ENCODE results near the gene RBP4.

Gene RBP4

DNA sequence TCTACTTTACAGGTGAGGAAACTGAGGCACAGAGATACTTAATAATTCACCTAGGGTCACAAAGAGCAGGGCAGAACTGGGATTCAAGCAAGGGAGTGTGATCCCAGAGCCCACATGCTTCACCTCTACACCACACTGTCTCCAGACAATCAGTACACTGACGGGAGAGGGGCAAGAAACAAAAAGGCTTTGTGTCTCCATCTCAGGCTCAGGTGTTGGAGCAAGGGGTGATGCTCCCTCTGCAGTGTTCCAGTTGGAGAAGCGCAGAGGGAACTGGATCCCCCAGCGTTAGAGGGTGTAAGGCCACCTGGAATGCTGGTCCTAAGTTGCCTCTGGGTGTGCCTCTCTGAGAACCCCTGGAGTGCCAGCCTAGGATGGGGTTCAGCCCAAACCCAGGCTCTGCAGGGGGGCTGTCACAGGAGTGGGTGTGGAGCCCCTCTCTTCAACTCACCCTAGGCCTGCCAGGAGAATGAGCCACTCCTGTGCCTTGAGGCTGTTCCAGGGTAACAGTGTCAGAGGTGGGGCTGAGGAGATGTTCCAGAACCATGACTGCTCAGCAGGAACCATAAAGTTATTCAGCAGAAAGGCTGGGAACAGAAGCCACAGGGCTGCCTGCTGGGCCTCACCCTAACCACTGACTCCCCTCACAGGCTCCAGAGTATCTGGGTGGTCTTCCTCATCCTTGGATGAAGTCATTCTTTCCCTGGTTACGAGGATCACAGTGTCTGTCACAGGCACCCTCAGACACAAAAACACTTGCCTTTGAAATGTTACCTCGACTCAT lies 5.5 kb downstream of the RBP4 start:
- DNase-seq = no peak

DNA sequence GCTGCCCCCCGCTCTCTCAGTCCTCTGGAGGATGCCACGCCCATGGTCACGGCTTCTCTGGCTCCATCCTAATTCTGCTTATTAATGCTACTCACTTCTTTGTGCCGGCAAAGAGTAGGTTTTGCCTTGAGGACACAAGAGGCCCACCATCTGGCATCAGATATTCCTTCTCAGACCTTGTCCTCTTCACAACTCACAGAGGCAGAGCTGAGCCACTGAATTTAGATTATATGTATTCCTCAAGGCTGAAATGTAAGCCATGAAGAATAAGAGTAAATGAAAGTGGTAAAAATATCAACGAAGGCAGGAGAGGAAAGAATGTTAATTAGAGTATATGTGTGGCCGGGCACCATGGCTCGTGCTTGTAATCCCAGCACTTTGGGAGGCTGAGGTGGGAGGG lies 6.5 kb downstream of the RBP4 start:
- DNase-seq = no peak

DNA sequence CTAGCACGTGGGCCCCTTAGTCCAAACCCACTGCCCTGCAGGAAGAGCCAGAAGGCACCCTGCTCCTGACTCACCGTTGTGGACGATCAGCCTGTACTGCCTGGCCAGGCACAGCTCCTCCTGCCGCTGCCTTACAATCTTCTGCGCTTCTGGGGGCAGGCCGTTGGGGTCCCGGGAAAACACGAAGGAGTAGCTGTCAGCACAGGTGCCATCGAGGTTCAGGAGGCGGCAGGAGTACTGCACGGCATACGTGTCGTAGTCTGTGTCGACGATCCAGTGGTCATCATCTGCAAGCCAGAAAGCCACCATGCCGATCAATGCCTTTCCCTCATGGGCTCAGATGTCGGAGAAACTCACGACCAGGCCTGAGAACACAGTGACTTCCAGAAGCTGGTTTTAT lies 7.3 kb downstream of the RBP4 start:
- no peak for DNase-seq

- DNase-seq = no peak
These were observed 7.8 kb downstream of the RBP4 start for GRCh38 chr10:93593254-93593653.

DNA sequence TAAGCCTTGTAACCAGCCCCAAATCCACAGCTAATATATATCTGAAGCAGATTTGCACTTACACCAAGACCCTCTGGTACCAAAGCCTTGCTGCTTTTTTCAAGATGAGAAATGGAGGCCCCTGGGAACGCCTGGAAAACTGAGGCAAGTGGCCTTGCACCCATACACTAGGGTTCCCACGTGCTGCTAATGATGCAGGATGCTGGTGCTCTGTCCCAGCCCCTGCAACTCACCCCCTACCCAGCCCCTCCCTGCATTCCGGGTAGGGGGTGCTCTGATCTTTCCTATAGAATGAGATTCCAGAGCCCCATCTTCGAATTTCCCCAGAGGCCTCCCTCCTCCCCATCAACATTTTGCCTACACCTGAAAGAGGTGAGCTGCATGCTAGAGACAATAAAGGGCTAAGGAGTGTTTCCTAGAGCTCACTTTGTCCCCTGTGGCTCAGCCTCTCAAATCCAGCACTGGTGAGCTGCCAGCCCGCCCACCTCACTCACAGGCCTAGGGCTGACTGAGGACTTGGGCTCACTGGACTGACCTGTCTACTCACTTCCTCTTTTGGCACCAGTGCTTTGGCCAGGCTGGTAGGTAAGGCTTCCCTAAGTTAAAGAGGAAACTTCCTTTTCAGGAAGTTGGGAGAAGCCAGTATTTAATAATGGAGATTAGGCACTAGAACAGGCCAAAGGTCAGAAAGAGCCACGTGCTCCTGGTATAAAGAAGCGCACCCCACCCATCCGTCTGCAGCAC lies 9.8 kb downstream of the RBP4 start:
- DNase-seq = no peak

- no peak for DNase-seq
These were observed 10.4 kb downstream of the RBP4 start for GRCh38 chr10:93590638-93591037.

DNA sequence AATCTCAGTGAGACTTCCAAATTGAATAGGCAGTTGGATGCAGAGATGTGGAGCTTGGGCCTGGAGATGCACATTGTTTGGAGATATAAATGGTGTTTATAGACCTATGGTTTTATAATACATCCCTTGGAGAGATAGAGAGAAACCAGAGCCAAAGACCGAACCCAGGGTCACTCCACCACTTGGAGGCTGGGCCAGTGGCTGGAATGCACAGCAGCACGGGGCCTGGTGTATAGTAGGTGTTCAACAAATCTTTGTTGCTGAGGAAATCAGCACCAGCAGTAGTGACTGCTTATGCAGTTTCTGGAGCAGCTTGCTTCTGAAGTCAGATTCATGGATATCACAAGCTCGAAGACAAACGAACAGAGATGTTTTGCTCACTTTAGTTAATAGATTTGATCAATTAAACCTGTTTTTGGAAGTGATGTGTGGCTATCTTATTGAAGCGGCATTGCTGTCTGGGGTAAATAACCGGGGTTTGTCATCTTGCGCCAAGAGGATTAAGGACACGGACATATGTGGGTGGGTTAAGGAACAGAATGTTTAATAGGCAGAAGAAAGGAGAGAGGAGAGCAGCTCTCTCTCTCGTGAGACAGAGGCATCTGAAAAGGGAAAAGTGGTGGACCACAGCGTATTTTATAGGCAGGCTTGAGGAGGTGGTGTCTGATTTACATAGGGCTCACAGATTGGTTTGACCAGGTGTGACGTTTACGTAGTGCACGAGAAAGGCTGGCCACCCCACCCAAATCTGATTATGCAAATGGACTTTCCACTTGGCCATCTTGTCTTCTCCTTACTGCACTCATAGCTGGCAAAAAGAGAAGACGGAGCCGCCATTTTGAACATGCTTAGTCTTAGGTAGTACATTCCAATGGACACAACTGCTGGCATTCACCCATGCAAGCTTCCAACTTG lies 11.1 kb downstream of the RBP4 start:
- no peak for DNase-seq

GRCh38 chr10:93584445-93584844 lies 16.6 kb downstream of the RBP4 start:
- no peak for DNase-seq

GRCh38 chr10:93580828-93581227 lies 20.2 kb downstream of the RBP4 start:
- no peak for DNase-seq

DNA sequence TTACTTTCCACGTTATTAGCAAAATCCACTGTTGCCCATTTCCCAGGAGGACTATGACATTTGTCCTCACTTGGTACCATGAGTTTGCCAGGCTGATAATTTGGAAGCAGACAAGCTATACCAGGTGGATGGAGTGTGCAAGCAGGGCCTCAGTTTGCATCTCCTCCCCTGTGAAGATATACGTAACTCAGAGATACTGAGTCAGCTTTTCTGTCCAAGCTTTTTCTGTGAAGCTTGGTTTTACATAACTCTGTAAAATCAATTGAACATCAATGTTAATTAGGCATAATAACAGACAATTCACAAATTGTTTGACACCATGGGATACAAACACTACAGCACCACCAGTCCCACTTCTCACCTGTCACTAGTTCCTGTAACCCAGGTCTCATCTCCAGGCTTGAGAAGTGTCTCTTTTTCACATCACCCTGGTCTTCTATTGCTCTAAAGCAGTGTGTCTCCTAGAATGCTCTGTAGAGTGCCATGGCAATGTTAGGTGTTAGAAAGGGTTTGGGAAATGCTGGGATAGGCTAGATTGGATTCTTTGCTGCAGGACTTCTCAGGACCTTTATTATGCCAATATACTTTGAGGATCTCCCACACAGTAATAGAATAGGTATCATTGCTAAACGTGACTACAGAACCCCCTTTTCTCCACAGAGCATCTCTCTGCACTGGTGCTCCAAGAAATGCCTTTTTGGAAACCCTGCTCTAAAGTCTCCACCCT lies 20.9 kb downstream of the RBP4 start:
- DNase-seq = no peak

DNA sequence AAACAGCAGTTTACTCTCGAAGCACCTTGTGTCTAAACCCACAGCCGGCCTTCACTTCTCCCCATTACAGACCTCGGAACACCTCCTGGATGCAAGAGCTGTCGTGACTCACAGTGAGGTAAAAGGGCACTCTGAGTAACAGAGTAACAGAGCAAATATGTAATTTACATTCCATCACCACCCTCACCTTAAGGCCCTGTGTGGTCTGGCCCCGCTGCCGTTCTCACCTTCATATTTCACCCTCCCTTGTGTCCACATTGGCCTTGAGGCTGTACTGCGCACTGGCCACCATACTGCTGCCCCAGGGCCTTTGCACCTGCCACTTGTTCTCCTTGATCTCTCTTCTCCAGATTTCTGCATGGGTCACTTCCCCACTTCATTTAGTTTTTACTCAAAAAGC lies 21.9 kb downstream of the RBP4 start:
- DNase-seq = no peak

GRCh38 chr10:93577565-93577964 lies 23.5 kb downstream of the RBP4 start:
- DNase-seq = no peak

GRCh38 chr10:93576888-93577287 lies 24.1 kb downstream of the RBP4 start:
- DNase-seq = no peak

DNA sequence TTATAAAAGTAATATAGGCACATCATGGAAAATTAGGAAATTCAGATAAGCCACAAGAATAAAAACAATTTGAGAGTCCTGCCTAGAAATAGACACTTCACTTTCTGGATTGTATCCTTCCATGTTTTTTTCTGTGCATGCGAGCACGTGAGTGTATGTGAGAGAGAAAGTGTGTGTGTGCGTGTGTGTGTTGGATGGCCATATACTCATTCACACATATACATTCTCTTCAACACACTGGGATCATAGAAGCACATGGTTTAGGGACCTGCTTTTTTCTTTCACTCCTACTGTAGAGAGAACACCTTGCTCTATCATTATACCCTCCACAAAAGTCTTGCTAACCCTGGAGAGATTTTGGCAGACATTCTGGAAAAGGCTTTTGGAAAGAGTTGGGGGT lies 27.1 kb downstream of the RBP4 start:
- no peak for DNase-seq

DNA sequence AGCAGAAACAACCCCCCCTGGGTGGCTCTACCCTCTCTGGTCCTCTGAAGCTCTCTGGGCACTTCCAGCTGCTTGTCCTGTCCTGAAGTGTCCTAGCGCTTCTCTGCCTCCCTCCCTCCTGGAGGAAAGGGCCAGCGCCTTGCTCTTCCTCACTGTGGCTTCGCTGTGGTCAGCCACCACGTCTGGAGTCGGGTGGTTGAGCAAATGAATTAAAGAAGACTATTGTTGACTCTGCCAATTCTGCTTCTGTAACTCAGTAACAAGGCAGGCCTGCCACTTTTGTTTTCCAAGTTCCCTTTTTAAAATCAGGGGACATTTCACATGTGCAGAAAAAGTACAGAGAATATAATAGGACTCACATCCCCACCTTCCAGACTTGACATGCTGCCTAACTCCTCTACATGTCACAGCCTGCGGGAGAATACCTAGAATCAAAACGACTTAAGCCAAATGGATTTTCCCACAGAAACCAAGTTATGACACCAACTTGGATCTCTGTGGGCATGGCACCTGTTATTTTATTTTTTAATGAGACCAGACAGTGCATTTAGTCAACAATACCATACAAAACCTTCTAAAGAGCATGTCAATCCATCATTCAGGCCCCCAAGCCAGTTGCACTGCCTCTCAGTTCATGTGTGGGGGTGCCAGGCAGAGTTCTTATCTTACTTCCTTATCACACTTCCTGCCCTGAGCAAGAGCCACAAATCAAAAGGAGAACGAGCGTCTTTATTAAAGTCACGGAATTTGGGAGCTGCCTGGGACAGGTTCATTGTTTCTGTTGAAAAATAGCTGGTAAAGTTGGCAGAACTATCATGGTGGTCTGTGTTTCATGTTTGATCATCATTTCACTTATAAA lies 27.8 kb downstream of the RBP4 start:
- no peak for DNase-seq

GRCh38 chr10:93572606-93573005 lies 28.4 kb downstream of the RBP4 start:
- DNase-seq = no peak

GRCh38 chr10:93570383-93570782 lies 30.7 kb downstream of the RBP4 start:
- DNase-seq = no peak

- no peak for DNase-seq
These were observed 33.0 kb downstream of the RBP4 start for GRCh38 chr10:93568105-93568390.

GRCh38 chr10:93567277-93568104 lies 33.5 kb downstream of the RBP4 start:
- no peak for DNase-seq

DNA sequence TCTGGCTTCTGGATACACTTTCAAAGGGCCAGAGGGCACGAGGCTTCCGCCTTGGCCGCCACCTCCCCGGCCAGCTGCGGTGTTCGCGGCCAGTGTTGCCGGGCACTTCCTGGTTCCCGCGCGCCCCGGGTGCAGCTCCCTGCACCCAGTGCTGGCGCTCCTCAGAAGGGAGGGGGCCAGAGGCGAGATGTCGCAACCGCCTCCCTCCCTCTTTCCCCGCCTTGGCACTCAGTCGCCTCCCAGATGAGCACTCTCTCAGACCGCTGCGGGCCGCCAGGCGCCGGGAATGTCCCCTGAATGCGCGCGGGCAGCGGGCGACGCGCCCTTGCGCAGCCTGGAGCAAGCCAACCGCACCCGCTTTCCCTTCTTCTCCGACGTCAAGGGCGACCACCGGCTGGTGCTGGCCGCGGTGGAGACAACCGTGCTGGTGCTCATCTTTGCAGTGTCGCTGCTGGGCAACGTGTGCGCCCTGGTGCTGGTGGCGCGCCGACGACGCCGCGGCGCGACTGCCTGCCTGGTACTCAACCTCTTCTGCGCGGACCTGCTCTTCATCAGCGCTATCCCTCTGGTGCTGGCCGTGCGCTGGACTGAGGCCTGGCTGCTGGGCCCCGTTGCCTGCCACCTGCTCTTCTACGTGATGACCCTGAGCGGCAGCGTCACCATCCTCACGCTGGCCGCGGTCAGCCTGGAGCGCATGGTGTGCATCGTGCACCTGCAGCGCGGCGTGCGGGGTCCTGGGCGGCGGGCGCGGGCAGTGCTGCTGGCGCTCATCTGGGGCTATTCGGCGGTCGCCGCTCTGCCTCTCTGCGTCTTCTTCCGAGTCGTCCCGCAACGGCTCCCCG lies 34.4 kb downstream of the RBP4 start, which contains the start of gene FFAR4:
Gene FFAR4 (plus strand): TSS at position 231 of the 842 bp plus-strand sequence. CDS start 56 bp downstream, at position 287.
- DNase-seq = no peak
